Hepatocyte (in vitro differentiated cells): ENCODE data around the gene PAX5.

ENCODE experiments used
- CTCF ChIP-seq: fragments of 200-600 bp; sonication (generic); IDR thresholded peaks from 2 replicates; pipeline ENCODE4 v1.5.1; 2016; ENCODE audit warnings: antibody characterized with exemption, mild to moderate bottlenecking; ENCODE audit not compliant: poor library complexity
- EZH2 ChIP-seq: fragments of 200-600 bp; sonication (generic); IDR thresholded peaks from 2 replicates; pipeline ENCODE4 v1.6.1; 2016; ENCODE audit warnings: antibody characterized with exemption, mild to moderate bottlenecking, borderline replicate concordance

GRCh38 chr9:36791222-36791950, 242.7 kb downstream of the PAX5 start:
- no peak for TF ChIP-seq CTCF
- TF ChIP-seq EZH2: no peak
